Measurements from ENCODE around the gene FNBP1.

DNA sequence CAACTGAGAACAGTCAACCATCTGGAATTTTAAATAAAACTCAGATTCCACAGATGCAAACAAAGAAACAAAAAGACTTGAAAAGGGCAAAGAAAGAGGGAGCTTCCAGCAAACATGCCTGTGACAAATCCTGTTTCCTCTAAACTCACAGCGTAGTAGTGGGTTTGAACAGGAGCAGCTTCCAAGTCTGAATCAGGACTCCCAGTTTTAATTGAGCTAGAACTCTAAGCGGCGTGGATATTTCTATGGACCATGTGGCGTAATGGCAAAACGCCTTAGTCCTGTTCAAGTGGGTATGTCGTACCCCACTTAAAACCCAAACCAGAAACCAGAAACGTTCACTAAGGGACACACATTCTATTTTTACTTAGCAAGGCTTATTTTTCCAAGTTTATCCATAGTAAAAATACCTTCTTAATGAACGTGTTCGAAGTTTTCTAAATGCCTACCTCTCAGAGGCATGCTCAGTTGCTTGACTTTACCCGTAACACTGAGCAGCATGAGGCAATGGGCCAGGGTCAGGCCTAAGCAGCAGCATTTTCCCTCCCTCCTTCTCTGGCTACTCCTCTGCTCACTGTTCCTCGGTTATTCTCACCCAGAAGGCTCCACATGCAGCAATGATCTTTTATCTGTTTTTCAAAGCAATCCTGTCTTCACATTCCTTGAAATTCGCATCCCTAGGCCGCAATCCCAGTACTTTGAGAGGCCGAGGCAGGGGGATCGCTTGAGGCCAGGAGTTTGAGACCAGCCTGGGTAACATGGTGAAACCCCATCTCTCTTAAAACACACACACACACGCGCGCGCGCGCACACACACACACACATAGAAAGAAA is 77.9 kb downstream of the FNBP1 start:
- no peak for TF ChIP-seq POLR2A (IDR thresholded peaks at IDR 0.05)
- TF ChIP-seq, protein P1, sequence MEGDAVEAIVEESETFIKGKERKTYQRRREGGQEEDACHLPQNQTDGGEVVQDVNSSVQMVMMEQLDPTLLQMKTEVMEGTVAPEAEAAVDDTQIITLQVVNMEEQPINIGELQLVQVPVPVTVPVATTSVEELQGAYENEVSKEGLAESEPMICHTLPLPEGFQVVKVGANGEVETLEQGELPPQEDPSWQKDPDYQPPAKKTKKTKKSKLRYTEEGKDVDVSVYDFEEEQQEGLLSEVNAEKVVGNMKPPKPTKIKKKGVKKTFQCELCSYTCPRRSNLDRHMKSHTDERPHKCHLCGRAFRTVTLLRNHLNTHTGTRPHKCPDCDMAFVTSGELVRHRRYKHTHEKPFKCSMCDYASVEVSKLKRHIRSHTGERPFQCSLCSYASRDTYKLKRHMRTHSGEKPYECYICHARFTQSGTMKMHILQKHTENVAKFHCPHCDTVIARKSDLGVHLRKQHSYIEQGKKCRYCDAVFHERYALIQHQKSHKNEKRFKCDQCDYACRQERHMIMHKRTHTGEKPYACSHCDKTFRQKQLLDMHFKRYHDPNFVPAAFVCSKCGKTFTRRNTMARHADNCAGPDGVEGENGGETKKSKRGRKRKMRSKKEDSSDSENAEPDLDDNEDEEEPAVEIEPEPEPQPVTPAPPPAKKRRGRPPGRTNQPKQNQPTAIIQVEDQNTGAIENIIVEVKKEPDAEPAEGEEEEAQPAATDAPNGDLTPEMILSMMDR (IDR thresholded peaks at IDR 0.05), result no peak

Measured in vagina (tissue), 2 donors.